Neural cell (in vitro differentiated cells): Measurements from ENCODE around the gene LENG9. TPM values are rescaled to one million over a fixed set of nuclear protein-coding genes. Genes with fewer than 3 reads are reported as not detected.

Experiments
- H2AFZ ChIP-seq: fragments of 200-600, 300-800 bp; sonication (generic), shearing (Covaris generic); 2 replicates; pipeline ENCODE4 v1.6.0; 2014; ENCODE audit warnings: low read depth, mild to moderate bottlenecking, antibody characterized with exemption, low read length, moderate library complexity
- H3F3A ChIP-seq: fragments of 200-600 bp; shearing (Covaris generic); 2 replicates; pipeline ENCODE4 v1.6.1; 2016; ENCODE audit warnings: mild to moderate bottlenecking, moderate library complexity, mixed read lengths, antibody characterized with exemption, low read length; ENCODE audit not compliant: insufficient read depth, poor library complexity, severe bottlenecking
- H3K27ac ChIP-seq: fragments of 200-600, 300-800 bp; sonication (generic), shearing (Covaris generic); 2 replicates; pipeline ENCODE4 v1.5.1; 2014; ENCODE audit warnings: mild to moderate bottlenecking, low read length, moderate library complexity
- H3K27me3 ChIP-seq: fragments of 300-800, 200-600 bp; sonication (generic), shearing (Covaris generic); 2 replicates; pipeline ENCODE4 v1.6.0; 2014; ENCODE audit warnings: mild to moderate bottlenecking, low read depth, low read length, moderate library complexity; ENCODE audit not compliant: insufficient read depth
- H3K36me3 ChIP-seq: fragments of 300-800, 200-600 bp; sonication (generic), shearing (Covaris generic); 2 replicates; pipeline ENCODE4 v1.5.1; 2014; ENCODE audit warnings: mild to moderate bottlenecking, antibody characterized with exemption, low read length, moderate library complexity; ENCODE audit not compliant: insufficient read depth
- H3K4me2 ChIP-seq: fragments of 300-800, 200-600 bp; sonication (generic), shearing (Covaris generic); 2 replicates; pipeline ENCODE4 v1.6.0; 2014; ENCODE audit warnings: mild to moderate bottlenecking, low read length
- H3K4me3 ChIP-seq: fragments of 300-800, 200-600 bp; sonication (generic), shearing (Covaris generic); 2 replicates; pipeline ENCODE4 v1.5.1; 2014; ENCODE audit warnings: mild to moderate bottlenecking, low read length, moderate library complexity
- H3K79me2 ChIP-seq: fragments of 200-600 bp; shearing (Covaris generic); replicated peaks from 2 replicates; pipeline ENCODE4 v1.6.0; 2014; ENCODE audit warnings: mild to moderate bottlenecking, low read length, moderate library complexity; ENCODE audit not compliant: insufficient read depth
- H3K9ac ChIP-seq: fragments of 300-800, 200-600 bp; sonication (generic), shearing (Covaris generic); 2 replicates; pipeline ENCODE4 v1.6.1; 2016; ENCODE audit warnings: mild to moderate bottlenecking, low read length, mixed read lengths
- H3K9me2 ChIP-seq: fragments of 200-600 bp; shearing (Covaris generic); 2 replicates; pipeline ENCODE4 v1.6.1; 2016; ENCODE audit warnings: mild to moderate bottlenecking, low read length, mixed read lengths; ENCODE audit not compliant: insufficient read depth
- H3K9me3 ChIP-seq: fragments of 200-600, 300-800 bp; sonication (generic), shearing (Covaris generic); 2 replicates; pipeline ENCODE4 v1.6.1; 2016; ENCODE audit warnings: mild to moderate bottlenecking, mixed run types, low read length, moderate library complexity, mixed read lengths
- H4K20me1 ChIP-seq: fragments of 200-600 bp; shearing (Covaris generic); 2 replicates; pipeline ENCODE4 v1.6.1; 2016; ENCODE audit warnings: mild to moderate bottlenecking, mixed run types; ENCODE audit not compliant: insufficient read depth
- CTCF ChIP-seq: fragments of 450-650 bp; IDR thresholded peaks from 2 replicates; pipeline ENCODE4 v1.5.1; 2014; ENCODE audit warnings: antibody characterized with exemption, mild to moderate bottlenecking, moderate library complexity; ENCODE audit not compliant: poor library complexity, severe bottlenecking
- EP300 ChIP-seq: fragments of 450-650 bp; conservative IDR thresholded peaks from 2 replicates; pipeline ENCODE4 v1.6.1; 2014; ENCODE audit warnings: antibody characterized with exemption, mild to moderate bottlenecking, moderate library complexity; ENCODE audit not compliant: poor library complexity, severe bottlenecking
- EZH2 ChIP-seq: fragments of 200-600, 300-800 bp; shearing (Covaris generic), sonication (generic); IDR thresholded peaks from 2 replicates; pipeline ENCODE4 v1.6.1; 2014; ENCODE audit warnings: antibody characterized with exemption, low read length, borderline replicate concordance, mild to moderate bottlenecking; ENCODE audit not compliant: insufficient read depth, poor library complexity, severe bottlenecking
- MXI1 ChIP-seq: fragments of 450-650 bp; conservative IDR thresholded peaks from 2 replicates; pipeline ENCODE4 v1.6.1; 2014; ENCODE audit warnings: antibody characterized with exemption, mild to moderate bottlenecking; ENCODE audit not compliant: poor library complexity, severe bottlenecking
- POLR2AphosphoS5 ChIP-seq: IDR thresholded peaks from 2 replicates; pipeline ENCODE4 v1.6.1; 2012
- RAD21 ChIP-seq: fragments of 450-650 bp; conservative IDR thresholded peaks from 2 replicates; pipeline ENCODE4 v1.6.1; 2014; ENCODE audit warnings: antibody characterized with exemption, mild to moderate bottlenecking, moderate library complexity
- SMC3 ChIP-seq: fragments of 450-650 bp; conservative IDR thresholded peaks from 2 replicates; pipeline ENCODE4 v1.6.1; 2014; ENCODE audit warnings: antibody characterized with exemption, mild to moderate bottlenecking, moderate library complexity; ENCODE audit not compliant: poor library complexity
- TAF1 ChIP-seq: IDR thresholded peaks from 2 replicates; pipeline ENCODE4 v1.6.1; 2012; ENCODE audit warnings: low read depth
- polyA plus RNA-seq: library from polyadenylated mRNA; depleted of rRNA; stranded (reverse); fragments of >200 nt; gene quantifications from 2 replicates; pipeline ENCODE4 v1.2.3, GENCODE V29; 2014
- TF ChIP-seq, protein P1 (sequence below): IDR thresholded peaks from 2 replicates; pipeline ENCODE4 v1.6.1; 2012; ENCODE audit warnings: borderline replicate concordance

The LENG9 gene
- polyA plus RNA-seq, 1 donor from 2014 or later, result 0.58 TPM

GRCh38 chr19:54418930-54419800 is 44.4 kb downstream of the LENG9 start:
- peak overlapping the region; percentile 66 for H3K27ac ChIP-seq
- no peak overlapping the region for H3K4me3 ChIP-seq

More at GRCh38 chr19:54418930-54419800, 44.4 kb downstream of the LENG9 start:
- Histone ChIP-seq H3K36me3 (no peaks in the 10 kb centered on the region), H3F3A (no peaks in the 10 kb centered on the region), H3K9me2 (no peaks in the 10 kb centered on the region), H3K4me2 (no peak overlapping the region), H3K27me3 (no peaks in the 10 kb centered on the region), H2AFZ (no peak overlapping the region), H3K9ac (peak overlapping the region; percentile 57), H3K9me3 (no peaks in the 10 kb centered on the region), H3K79me2 (peaks cover 41% of the 10 kb centered on the region), H4K20me1 (no peaks in the 10 kb centered on the region)
- TF ChIP-seq TAF1 (no peak), SMC3 (no peak), EZH2 (no peak), EP300 (no peak), MXI1 (no peak), POLR2AphosphoS5 (no peak), CTCF (no peak), RAD21 (no peak)
- TF ChIP-seq, protein P1, sequence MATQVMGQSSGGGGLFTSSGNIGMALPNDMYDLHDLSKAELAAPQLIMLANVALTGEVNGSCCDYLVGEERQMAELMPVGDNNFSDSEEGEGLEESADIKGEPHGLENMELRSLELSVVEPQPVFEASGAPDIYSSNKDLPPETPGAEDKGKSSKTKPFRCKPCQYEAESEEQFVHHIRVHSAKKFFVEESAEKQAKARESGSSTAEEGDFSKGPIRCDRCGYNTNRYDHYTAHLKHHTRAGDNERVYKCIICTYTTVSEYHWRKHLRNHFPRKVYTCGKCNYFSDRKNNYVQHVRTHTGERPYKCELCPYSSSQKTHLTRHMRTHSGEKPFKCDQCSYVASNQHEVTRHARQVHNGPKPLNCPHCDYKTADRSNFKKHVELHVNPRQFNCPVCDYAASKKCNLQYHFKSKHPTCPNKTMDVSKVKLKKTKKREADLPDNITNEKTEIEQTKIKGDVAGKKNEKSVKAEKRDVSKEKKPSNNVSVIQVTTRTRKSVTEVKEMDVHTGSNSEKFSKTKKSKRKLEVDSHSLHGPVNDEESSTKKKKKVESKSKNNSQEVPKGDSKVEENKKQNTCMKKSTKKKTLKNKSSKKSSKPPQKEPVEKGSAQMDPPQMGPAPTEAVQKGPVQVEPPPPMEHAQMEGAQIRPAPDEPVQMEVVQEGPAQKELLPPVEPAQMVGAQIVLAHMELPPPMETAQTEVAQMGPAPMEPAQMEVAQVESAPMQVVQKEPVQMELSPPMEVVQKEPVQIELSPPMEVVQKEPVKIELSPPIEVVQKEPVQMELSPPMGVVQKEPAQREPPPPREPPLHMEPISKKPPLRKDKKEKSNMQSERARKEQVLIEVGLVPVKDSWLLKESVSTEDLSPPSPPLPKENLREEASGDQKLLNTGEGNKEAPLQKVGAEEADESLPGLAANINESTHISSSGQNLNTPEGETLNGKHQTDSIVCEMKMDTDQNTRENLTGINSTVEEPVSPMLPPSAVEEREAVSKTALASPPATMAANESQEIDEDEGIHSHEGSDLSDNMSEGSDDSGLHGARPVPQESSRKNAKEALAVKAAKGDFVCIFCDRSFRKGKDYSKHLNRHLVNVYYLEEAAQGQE, result no peak
